Endothelial cell (in vitro differentiated cells): ENCODE results near the gene TMEM221. TPM values are rescaled to one million over a fixed set of nuclear protein-coding genes. Genes with fewer than 3 reads are reported as not detected.

Experiments used
- DNase-seq: peaks from one replicate; pipeline ENCODE4 v3.0.0; 2021; ENCODE audit warnings: low spot score
- H3K27ac Mint-ChIP-seq: one replicate; pipeline ENCODE4 v1.8.0; 2021; ENCODE audit warnings: mixed read lengths, inconsistent platforms; ENCODE audit not compliant: unreplicated experiment
- H3K27me3 Mint-ChIP-seq: one replicate; pipeline ENCODE4 v1.8.0; 2021; ENCODE audit warnings: mild to moderate bottlenecking, moderate library complexity, mixed read lengths, inconsistent platforms; ENCODE audit not compliant: unreplicated experiment
- H3K36me3 Mint-ChIP-seq: one replicate; pipeline ENCODE4 v1.8.0; 2021; ENCODE audit warnings: mild to moderate bottlenecking, low read depth, mixed read lengths, inconsistent platforms; ENCODE audit not compliant: unreplicated experiment
- H3K4me1 Mint-ChIP-seq: one replicate; pipeline ENCODE4 v1.8.0; 2021; ENCODE audit warnings: mild to moderate bottlenecking, mixed read lengths, inconsistent platforms; ENCODE audit not compliant: unreplicated experiment
- H3K4me3 Mint-ChIP-seq: one replicate; pipeline ENCODE4 v1.8.0; 2021; ENCODE audit warnings: mild to moderate bottlenecking, mixed read lengths, inconsistent platforms; ENCODE audit not compliant: unreplicated experiment
- H3K9me3 Mint-ChIP-seq: one replicate; pipeline ENCODE4 v1.8.0; 2021; ENCODE audit warnings: mixed read lengths, inconsistent platforms; ENCODE audit not compliant: unreplicated experiment
- CTCF ChIP-seq: fragments of 200-600 bp; sonication (generic); IDR thresholded peaks from one replicate; pipeline ENCODE4 v1.5.0; 2021; ENCODE audit warnings: antibody characterized with exemption; ENCODE audit not compliant: unreplicated experiment
- total RNA-seq: library from RNA; stranded (reverse); fragmentation: NEBNext Ultra II Directional; extraction: Animal tissue kit (Norgen Biotek cat#: 25700); gene quantifications from one replicate; pipeline ENCODE4 v1.2.1, GENCODE V29; 2021; ENCODE audit not compliant: unreplicated experiment

Gene TMEM221
- total RNA-seq, 1 donor from 2014 or later = 1.4 TPM

GRCh38 chr19:17487284-17488121, 39.0 kb upstream of the TMEM221 start:
- Mint-ChIP-seq H3K9me3 (no peaks in the 10 kb centered on the region), H3K4me1 (peaks cover 54% of the 10 kb centered on the region), H3K27me3 (peaks cover 23% of the 10 kb centered on the region), H3K36me3 (peaks cover 4% of the 10 kb centered on the region), H3K27ac (peak overlapping the region; percentile 91), H3K4me3 (no peak overlapping the region)
- no peak for TF ChIP-seq CTCF
- DNase-seq = no peak

GRCh38 chr19:17486545-17487240, 38.2 kb upstream of the TMEM221 start:
- Mint-ChIP-seq H3K4me3 (no peak overlapping the region), H3K27me3 (peaks cover 25% of the 10 kb centered on the region), H3K9me3 (no peaks in the 10 kb centered on the region), H3K27ac (no peak overlapping the region), H3K4me1 (peaks cover 51% of the 10 kb centered on the region), H3K36me3 (peaks cover 4% of the 10 kb centered on the region)
- no peak for TF ChIP-seq CTCF
- DNase-seq = no peak

GRCh38 chr19:17484520-17485185, 36.2 kb upstream of the TMEM221 start:
- Mint-ChIP-seq H3K27me3 (peaks cover 23% of the 10 kb centered on the region), H3K4me3 (peak overlapping the region; percentile 21), H3K27ac (peak overlapping the region; percentile 33), H3K36me3 (peaks cover 4% of the 10 kb centered on the region), H3K4me1 (peaks cover 38% of the 10 kb centered on the region), H3K9me3 (no peaks in the 10 kb centered on the region)
- no peak for TF ChIP-seq CTCF
- no peak for DNase-seq

- Mint-ChIP-seq H3K4me1 (peaks cover 30% of the 10 kb centered on the region), H3K27ac (no peak overlapping the region), H3K9me3 (no peaks in the 10 kb centered on the region), H3K36me3 (peaks cover 3% of the 10 kb centered on the region), H3K27me3 (peaks cover 21% of the 10 kb centered on the region), H3K4me3 (no peak overlapping the region)
- no peak for TF ChIP-seq CTCF
- no peak for DNase-seq
Observed at GRCh38 chr19:17483605-17484002, 35.1 kb upstream of the TMEM221 start.
